K562 (cell line): Measurements from ENCODE around the gene MID2. TPM values are rescaled to one million over a fixed set of nuclear protein-coding genes. Genes with fewer than 3 reads are reported as not detected.

Experiments used
- ATAC-seq: fragments of 200-7000 bp; cut with Tn5 transposase; 3 replicates; pipeline ENCODE4 v1.9.1; 2020; ENCODE audit warnings: moderate library complexity
- BruUV-seq: library from RNA; stranded (reverse); fragments of 400-500 nt; replicated peaks from 2 replicates; lab custom pipeline; 2021; lab: Mats Ljungman, UMichigan
- CTCF ChIA-PET: fragments of 300-600 bp; formaldehyde crosslinking; extraction: SDS; loops from one replicate; lab custom pipeline; 2021; ENCODE audit warnings: low intra/inter-chr PET ratio; lab: Yijun Ruan, JAX
- POLR2A ChIA-PET: fragments of 300-600, 350-650 bp; sonication (Branson Sonifier 250); formaldehyde crosslinking; extraction: SDS; loops from one replicate; lab custom pipeline; 2021; ENCODE audit warnings: antibody characterized with exemption, inconsistent platforms; lab: Yijun Ruan, JAX
- DNase-seq, 4 experiments: peaks; one replicate each; pipeline versions ENCODE4 v3.0.0 to v3.0.0-alpha.2; 2011 to 2018; ENCODE audit warnings: low spot score in 3 of 4, mixed read lengths in 3 of 4; ENCODE audit errors: extremely low read depth in 1 of 4
- FAIRE-seq: peaks from 2 replicates; lab custom pipeline; 2011; peaks lifted over from hg19 to GRCh38; lab: Jason Lieb, UNC
- H2AFZ ChIP-seq: 2 replicates; pipeline ENCODE4 v1.6.0; 2011; ENCODE audit warnings: low read depth, low read length, control low read depth, inconsistent platforms
- H3K27ac ChIP-seq: fragments of 200-600 bp; 3 replicates; pipeline ENCODE4 v1.8.0; 2011; ENCODE audit warnings: low read depth, mild to moderate bottlenecking, control low read depth, inconsistent platforms, low read length, moderate library complexity, mixed read lengths; ENCODE audit errors: extremely low read depth
- H3K27me3 ChIP-seq, 2 experiments: fragments of 300-600 bp in 1 of 2; 2 replicates in 1 of 2; 3 replicates in 1 of 2; pipeline versions ENCODE4 v1.6.0 to v1.8.0; 2011; ENCODE audit warnings: inconsistent platforms in 2 of 2, low read length in 2 of 2, mild to moderate bottlenecking in 1 of 2, mixed read lengths in 1 of 2, moderate library complexity in 1 of 2; ENCODE audit not compliant: control insufficient read depth in 2 of 2, insufficient read depth in 2 of 2
- H3K36me3 ChIP-seq: fragments of 300-600 bp; 3 replicates; pipeline ENCODE4 v1.8.0; 2011; ENCODE audit warnings: mild to moderate bottlenecking, low read length, inconsistent platforms; ENCODE audit not compliant: control insufficient read depth, insufficient read depth
- H3K4me1 ChIP-seq, 2 experiments: fragments of 200-600 bp in 1 of 2; replicated peaks in 1 of 2; 2 replicates in 1 of 2; 3 replicates in 1 of 2; pipeline versions ENCODE4 v1.5.1 to v1.8.0; 2011; ENCODE audit warnings: inconsistent platforms in 2 of 2, low read length in 2 of 2, mild to moderate bottlenecking in 1 of 2, mixed read lengths in 1 of 2, moderate library complexity in 1 of 2; ENCODE audit not compliant: control insufficient read depth in 2 of 2, insufficient read depth in 2 of 2
- H3K4me2 ChIP-seq: 2 replicates; pipeline ENCODE4 v1.6.1; 2011; ENCODE audit warnings: low read length, control low read depth, inconsistent platforms, mixed read lengths; ENCODE audit not compliant: insufficient read depth
- H3K4me3 ChIP-seq: fragments of 200-600 bp; sonication (generic), shearing (Covaris generic); 2 replicates; pipeline ENCODE4 v1.5.1; 2016; ENCODE audit warnings: control low read depth, inconsistent platforms
- H3K79me2 ChIP-seq: fragments of 200-600 bp; 3 replicates; pipeline ENCODE4 v1.8.0; 2011; ENCODE audit warnings: low read length, inconsistent platforms; ENCODE audit not compliant: control insufficient read depth, insufficient read depth
- H3K9ac ChIP-seq, 2 experiments: 2 replicates each; pipeline versions ENCODE4 v1.6.0 to v1.6.1; 2011; ENCODE audit warnings: low read depth in 2 of 2, low read length in 2 of 2, control low read depth in 1 of 2, inconsistent platforms in 1 of 2, mild to moderate bottlenecking in 1 of 2, mixed read lengths in 1 of 2; ENCODE audit not compliant: insufficient read depth in 1 of 2
- H3K9me1 ChIP-seq: one replicate; pipeline ENCODE4 v1.6.0; 2011; ENCODE audit warnings: inconsistent platforms, mild to moderate bottlenecking, low read length, moderate library complexity; ENCODE audit not compliant: control insufficient read depth, insufficient read depth
- H3K9me3 ChIP-seq: replicated peaks from 2 replicates; pipeline ENCODE4 v1.5.1; 2011; ENCODE audit warnings: low read depth, low read length, inconsistent platforms; ENCODE audit not compliant: control insufficient read depth, insufficient read depth
- H4K20me1 ChIP-seq: replicated peaks from 2 replicates; pipeline ENCODE4 v1.6.1; 2011; ENCODE audit warnings: low read length, inconsistent platforms, mixed read lengths; ENCODE audit not compliant: control insufficient read depth, insufficient read depth
- ARID3A ChIP-seq: IDR thresholded peaks from 2 replicates; pipeline ENCODE4 v1.6.1; 2012; ENCODE audit warnings: low read depth, low read length, improper control_type of control experiment, borderline replicate concordance
- HDAC3 ChIP-seq: fragments of 450-650 bp; IDR thresholded peaks from 2 replicates; pipeline ENCODE4 v1.6.1; 2018; ENCODE audit warnings: borderline replicate concordance, mild to moderate bottlenecking, moderate library complexity; ENCODE audit not compliant: partially characterized antibody
- MAFF ChIP-seq: IDR thresholded peaks from 2 replicates; pipeline ENCODE4 v1.6.1; 2012; ENCODE audit warnings: low read length, improper control_type of control experiment
- PPARD ChIP-seq: fragments of 250-450 bp; sonication (Bioruptor Pico); IDR thresholded peaks from 2 replicates; pipeline ENCODE4 v1.8.0; 2022; ENCODE audit warnings: inconsistent platforms, mild to moderate bottlenecking, moderate library complexity
- RBM39 ChIP-seq: fragments of 200-400 bp; formaldehyde crosslinking; optimal IDR thresholded peaks from 2 replicates; pipeline ENCODE3; 2018; ENCODE audit warnings: low read depth, low read length
- SIN3B ChIP-seq: fragments of 450-650 bp; IDR thresholded peaks from 2 replicates; pipeline ENCODE4 v1.6.1; 2017; ENCODE audit warnings: low read depth, mild to moderate bottlenecking, moderate library complexity
- SRSF7 ChIP-seq: fragments of 200-400 bp; formaldehyde crosslinking; optimal IDR thresholded peaks from 2 replicates; pipeline ENCODE3; 2017; ENCODE audit warnings: mild to moderate bottlenecking, low read depth, low read length
- TCFL5 ChIP-seq: fragments of 250-450 bp; sonication (Bioruptor Pico); conservative IDR thresholded peaks from 2 replicates; pipeline ENCODE4 v1.6.1; 2021; ENCODE audit warnings: mild to moderate bottlenecking, moderate library complexity, matching md5 sums
- ZBTB7A ChIP-seq: IDR thresholded peaks from 2 replicates; pipeline ENCODE4 v1.6.1; 2011; ENCODE audit warnings: low read depth, mild to moderate bottlenecking, low read length, moderate library complexity, borderline replicate concordance; ENCODE audit not compliant: control insufficient read depth
- ZNF274 ChIP-seq: IDR thresholded peaks from 2 replicates; pipeline ENCODE4 v1.6.1; 2011; ENCODE audit warnings: low read depth, mild to moderate bottlenecking, low read length, moderate library complexity, borderline replicate concordance
- WGBS: fragments of 100-300 bp; shearing (Covaris generic); methylation state at CpG from one replicate; pipeline ENCODE4 v1.1.6; 2016; ENCODE audit warnings: low coverage, mixed read lengths; ENCODE audit not compliant: insufficient coverage; ENCODE audit errors: missing lambda C conversion rate; 5-methylcytosine and 5-hydroxymethylcytosine counted together
- in situ Hi-C: fragments of 300-500 bp; cut with MboI; formaldehyde crosslinking; loops from 4 replicates; pipeline ENCODE4 v1.15.0; 2018; ENCODE audit warnings: inconsistent platforms, mixed read lengths
- intact Hi-C: fragments of 100-400 bp; cut with micrococcal nuclease; formaldehyde crosslinking; loops from 2 replicates; pipeline ENCODE4 v1.14.2; 2022
- polyA plus RNA-seq, 8 experiments: library from polyadenylated mRNA; depleted of rRNA in 4 of 8; stranded (reverse) in 5 of 8; unstranded in 3 of 8; fragments of >200 nt; fragmentation: Nextera tagmentation in 2 of 8; fragmentation: Illumina TruSeq in 1 of 8; extraction: Ambion mirVana in 2 of 8; extraction: Trizol in 1 of 8; gene quantifications; 2 replicates each; pipeline versions ENCODE4 v1.2.1 to v1.2.3, GENCODE V29; 2011 to 2014; ENCODE audit warnings: inconsistent platforms in 1 of 8, missing spikeins in 1 of 8
- total RNA-seq, 7 experiments: library from RNA; depleted of rRNA in 6 of 7; stranded (reverse); fragments of >200 nt in 6 of 7; fragmentation: Illumina TruSeq in 2 of 7; extraction: Trizol in 2 of 7; gene quantifications; 2 replicates each; pipeline versions ENCODE4 v1.2.1 to v1.2.3, GENCODE V29; 2011 to 2021; ENCODE audit warnings: low replicate concordance in 1 of 7
- TF ChIP-seq, protein P1 (sequence below): fragments of 250-450 bp; sonication (Bioruptor Pico); IDR thresholded peaks from 2 replicates; pipeline ENCODE4 v1.5.0; 2021; ENCODE audit warnings: mild to moderate bottlenecking, moderate library complexity
- TF ChIP-seq, protein P2 (sequence below): fragments of 250-450 bp; sonication (Bioruptor Pico); IDR thresholded peaks from 2 replicates; pipeline ENCODE4 v1.4.0; 2020; ENCODE audit warnings: mild to moderate bottlenecking

The MID2 gene
- total and polyA plus RNA-seq, 9 of the 15 experiments (the other 6 are each of a cell fraction or from before 2014, with no cell fraction given): 0.07 TPM; not detected in 8

GRCh38 chrX:107857837-107858236, 32.2 kb downstream of the MID2 start (continued):
- TF ChIP-seq, protein P1, sequence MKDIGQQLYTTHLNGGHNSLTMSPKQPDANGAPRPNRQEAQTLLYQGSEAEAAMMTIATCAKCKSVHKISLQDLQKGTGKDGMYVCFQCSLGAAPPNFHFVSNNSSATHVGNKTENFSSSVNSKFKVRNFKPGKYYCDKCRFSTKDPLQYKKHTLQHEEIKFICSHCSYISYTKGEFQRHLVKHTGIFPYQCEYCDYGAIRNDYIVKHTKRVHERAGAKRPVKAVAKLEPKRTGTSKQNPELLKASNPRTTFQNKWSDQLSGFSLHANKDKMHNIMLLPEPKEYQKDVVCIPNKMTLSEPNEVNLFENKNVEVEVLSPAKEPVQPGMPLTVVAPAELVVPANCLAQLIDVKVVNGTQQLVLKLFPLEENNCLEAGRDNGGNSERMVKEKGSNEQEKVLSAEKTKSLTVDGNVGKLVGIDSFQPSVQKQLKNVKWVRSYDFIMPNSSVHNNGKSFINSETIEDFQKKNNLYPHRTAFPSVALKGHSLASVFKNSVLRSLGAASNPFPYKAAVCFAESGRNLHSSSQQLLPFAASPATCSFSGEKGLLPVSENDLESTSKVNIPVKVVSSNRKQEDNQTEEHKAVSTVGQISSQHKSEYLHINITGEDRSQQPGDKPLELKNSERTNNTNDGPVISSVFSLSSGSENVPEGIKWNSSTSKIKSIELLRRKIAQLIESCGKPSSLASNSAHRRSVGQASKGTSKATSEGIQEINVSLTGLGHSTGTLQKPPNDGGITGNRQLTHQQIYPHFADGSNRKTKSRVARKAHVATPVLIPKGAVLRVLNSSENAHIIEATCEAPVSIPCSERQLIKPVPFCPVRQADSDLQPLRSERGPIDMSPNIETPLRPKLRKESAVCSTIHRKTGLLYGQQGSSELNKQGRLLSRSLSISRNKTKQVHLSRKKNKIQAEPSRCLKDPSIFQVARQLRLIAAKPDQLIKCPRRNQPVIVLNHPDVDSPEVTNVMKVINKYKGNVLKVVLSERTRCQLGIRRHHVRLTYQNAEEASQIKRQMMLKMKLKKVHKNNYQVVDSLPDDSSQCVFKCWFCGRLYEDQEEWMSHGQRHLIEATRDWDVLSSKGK (CRISPR knock-in tag): no peak
- TF ChIP-seq MAFF (no peak), ARID3A (no peak)

DNA sequence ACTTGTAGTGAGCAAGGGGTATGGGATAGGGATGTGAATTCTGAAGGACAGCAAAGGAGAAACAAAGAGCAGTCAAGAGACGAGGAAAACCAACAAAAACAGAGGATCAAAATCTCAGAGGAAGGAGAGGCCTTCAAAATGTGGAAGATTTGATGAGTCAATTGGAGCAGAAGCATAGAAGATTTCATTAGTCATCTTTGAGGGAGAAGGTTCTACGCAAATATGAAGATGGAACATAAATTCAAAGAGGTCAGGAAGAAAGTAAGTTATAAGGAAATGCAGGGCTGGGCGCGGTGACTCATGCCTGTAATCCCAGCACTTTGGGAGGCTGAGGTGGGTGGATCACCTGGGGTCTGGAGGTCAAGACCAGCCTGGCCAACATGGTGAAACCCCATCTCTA, 35.4 kb downstream of the MID2 start:
- 0% methylated on average over 4 of the region's 4 CpGs for WGBS
- intact Hi-C loops: no loop called here
- TF ChIP-seq ZBTB7A: no peak
- no peak for TF ChIP-seq SRSF7
- no peak for TF ChIP-seq PPARD
- TF ChIP-seq, protein P2, sequence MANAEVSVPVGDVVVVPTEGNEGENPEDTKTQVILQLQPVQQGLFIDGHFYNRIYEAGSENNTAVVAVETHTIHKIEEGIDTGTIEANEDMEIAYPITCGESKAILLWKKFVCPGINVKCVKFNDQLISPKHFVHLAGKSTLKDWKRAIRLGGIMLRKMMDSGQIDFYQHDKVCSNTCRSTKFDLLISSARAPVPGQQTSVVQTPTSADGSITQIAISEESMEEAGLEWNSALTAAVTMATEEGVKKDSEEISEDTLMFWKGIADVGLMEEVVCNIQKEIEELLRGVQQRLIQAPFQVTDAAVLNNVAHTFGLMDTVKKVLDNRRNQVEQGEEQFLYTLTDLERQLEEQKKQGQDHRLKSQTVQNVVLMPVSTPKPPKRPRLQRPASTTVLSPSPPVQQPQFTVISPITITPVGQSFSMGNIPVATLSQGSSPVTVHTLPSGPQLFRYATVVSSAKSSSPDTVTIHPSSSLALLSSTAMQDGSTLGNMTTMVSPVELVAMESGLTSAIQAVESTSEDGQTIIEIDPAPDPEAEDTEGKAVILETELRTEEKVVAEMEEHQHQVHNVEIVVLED (CRISPR knock-in tag): no peak
- TF ChIP-seq SIN3B: no peak
- TF ChIP-seq TCFL5: no peak
- TF ChIP-seq RBM39: no peak
- TF ChIP-seq HDAC3: no peak
- TF ChIP-seq ZNF274: no peak

More for the DNA sequence above, 35.4 kb downstream of the MID2 start:
- Histone ChIP-seq H3K9me1 (no peaks in the 10 kb centered on the region), H4K20me1 (no peaks in the 10 kb centered on the region), H3K4me2 (no peak overlapping the region), H3K79me2 (no peaks in the 10 kb centered on the region), H3K9me3 (no peaks in the 10 kb centered on the region), H3K27ac (no peak overlapping the region), H3K4me3 (no peak overlapping the region), H3K36me3 (no peaks in the 10 kb centered on the region), H3K4me1 (no peaks in the 10 kb centered on the region), H3K9ac (no peak overlapping the region), H2AFZ (no peak overlapping the region), H3K27me3 (no peaks in the 10 kb centered on the region; a peak in 1 of 5 replicates)
- in situ Hi-C loops: no loop called here
- no peak for ATAC-seq
- CTCF ChIA-PET: no interaction called here
- POLR2A ChIA-PET: interaction anchor here (0.6 to 1.2 kb wide), 2 partner anchors 8 to 306 kb away, joined by 3 read pairs; no protein-coding TSS in a partner anchor
- no peak for DNase-seq
- BruUV-seq: no TSS peak
- FAIRE-seq: no peak
